Tibial nerve (tissue), 4 donors: ENCODE results near the gene FAM174C.

Experiments
- EP300 ChIP-seq, 2 donors: sonication (generic); formaldehyde crosslinking; IDR thresholded peaks; one replicate each; pipeline ENCODE4 v1.6.1; 2017; ENCODE audit warnings: antibody characterized with exemption in 2 of 2, mild to moderate bottlenecking in 1 of 2
- POLR2A ChIP-seq, 2 donors: fragments of 450-650 bp; IDR thresholded peaks; one replicate each; pipeline ENCODE4 v1.6.1; 2017; ENCODE audit warnings: antibody characterized with exemption in 2 of 2, mild to moderate bottlenecking in 2 of 2, moderate library complexity in 2 of 2
- TF ChIP-seq, protein P1 (sequence below), 5 experiments: fragments of 200-600 bp in 3 of 5; fragments of 450-650 bp in 2 of 5; sonication (generic) in 3 of 5; IDR thresholded peaks; one replicate each; pipeline ENCODE4 v1.5.1; 2016 to 2019; ENCODE audit warnings: antibody characterized with exemption in 5 of 5, mild to moderate bottlenecking in 3 of 5, moderate library complexity in 2 of 5

- TF ChIP-seq, protein P1, sequence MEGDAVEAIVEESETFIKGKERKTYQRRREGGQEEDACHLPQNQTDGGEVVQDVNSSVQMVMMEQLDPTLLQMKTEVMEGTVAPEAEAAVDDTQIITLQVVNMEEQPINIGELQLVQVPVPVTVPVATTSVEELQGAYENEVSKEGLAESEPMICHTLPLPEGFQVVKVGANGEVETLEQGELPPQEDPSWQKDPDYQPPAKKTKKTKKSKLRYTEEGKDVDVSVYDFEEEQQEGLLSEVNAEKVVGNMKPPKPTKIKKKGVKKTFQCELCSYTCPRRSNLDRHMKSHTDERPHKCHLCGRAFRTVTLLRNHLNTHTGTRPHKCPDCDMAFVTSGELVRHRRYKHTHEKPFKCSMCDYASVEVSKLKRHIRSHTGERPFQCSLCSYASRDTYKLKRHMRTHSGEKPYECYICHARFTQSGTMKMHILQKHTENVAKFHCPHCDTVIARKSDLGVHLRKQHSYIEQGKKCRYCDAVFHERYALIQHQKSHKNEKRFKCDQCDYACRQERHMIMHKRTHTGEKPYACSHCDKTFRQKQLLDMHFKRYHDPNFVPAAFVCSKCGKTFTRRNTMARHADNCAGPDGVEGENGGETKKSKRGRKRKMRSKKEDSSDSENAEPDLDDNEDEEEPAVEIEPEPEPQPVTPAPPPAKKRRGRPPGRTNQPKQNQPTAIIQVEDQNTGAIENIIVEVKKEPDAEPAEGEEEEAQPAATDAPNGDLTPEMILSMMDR (IDR thresholded peaks at IDR 0.05): no peak
- TF ChIP-seq POLR2A (IDR thresholded peaks at IDR 0.05) (no peak), EP300 (IDR thresholded peaks at IDR 0.05) (no peak)
Measured at GRCh38 chr19:1316466-1316865, 41.1 kb downstream of the FAM174C start.
